OCI-LY1 (cell line): ENCODE results near the gene MED27.

ENCODE experiments used
- H2AFZ ChIP-seq: fragments of 200-600 bp; sonication (generic), shearing (Covaris generic); 2 replicates; pipeline ENCODE4 v1.6.0; 2014; ENCODE audit warnings: antibody characterized with exemption, mild to moderate bottlenecking, low read length
- H3F3A ChIP-seq: fragments of 200-600 bp; sonication (generic), shearing (Covaris generic); 2 replicates; pipeline ENCODE4 v1.6.0; 2014; ENCODE audit warnings: mild to moderate bottlenecking, antibody characterized with exemption, low read length, moderate library complexity; ENCODE audit not compliant: insufficient read depth
- H3K27ac ChIP-seq: fragments of 200-600 bp; sonication (generic); 2 replicates; pipeline ENCODE4 v1.5.1; 2014; ENCODE audit warnings: low read length, mixed run types, mild to moderate bottlenecking, low read depth; ENCODE audit not compliant: poor library complexity, severe bottlenecking
- H3K27me3 ChIP-seq: fragments of 200-600 bp; sonication (generic); 2 replicates; pipeline ENCODE4 v1.6.0; 2014; ENCODE audit warnings: antibody characterized with exemption, mild to moderate bottlenecking, low read length, moderate library complexity; ENCODE audit not compliant: insufficient read depth
- H3K36me3 ChIP-seq: fragments of 200-600 bp; sonication (generic); 2 replicates; pipeline ENCODE4 v1.6.1; 2014; ENCODE audit warnings: mild to moderate bottlenecking, antibody characterized with exemption, low read length, moderate library complexity, mixed read lengths; ENCODE audit not compliant: insufficient read depth
- H3K4me1 ChIP-seq: fragments of 200-600 bp; sonication (generic); 2 replicates; pipeline ENCODE4 v1.5.1; 2014; ENCODE audit warnings: mild to moderate bottlenecking, low read length, moderate library complexity; ENCODE audit not compliant: insufficient read depth, severe bottlenecking
- H3K4me2 ChIP-seq: fragments of 200-600 bp; sonication (generic), shearing (Covaris generic); 2 replicates; pipeline ENCODE4 v1.6.1; 2014; ENCODE audit warnings: low read length
- H3K4me3 ChIP-seq: fragments of 200-600 bp; sonication (generic); 2 replicates; pipeline ENCODE4 v1.5.1; 2014; ENCODE audit warnings: low read length, low read depth, mild to moderate bottlenecking, mixed read lengths; ENCODE audit not compliant: poor library complexity, severe bottlenecking
- H3K79me2 ChIP-seq: fragments of 200-600 bp; shearing (Covaris generic); 2 replicates; pipeline ENCODE4 v1.6.1; 2016; ENCODE audit warnings: mixed run types, low read length, mixed read lengths; ENCODE audit not compliant: insufficient read depth
- H3K9ac ChIP-seq: fragments of 200-600 bp; sonication (generic), shearing (Covaris generic); 2 replicates; pipeline ENCODE4 v1.6.1; 2014; ENCODE audit warnings: mild to moderate bottlenecking, low read length, mixed read lengths
- H3K9me2 ChIP-seq: fragments of 200-600 bp; sonication (generic), shearing (Covaris generic); 2 replicates; pipeline ENCODE4 v1.6.1; 2014; ENCODE audit warnings: low read depth, mild to moderate bottlenecking, low read length, mixed read lengths
- H3K9me3 ChIP-seq: fragments of 200-600 bp; shearing (Covaris generic); 2 replicates; pipeline ENCODE4 v1.6.1; 2014; ENCODE audit warnings: low read length, mixed read lengths
- H4K20me1 ChIP-seq: fragments of 200-600 bp; sonication (generic), shearing (Covaris generic); 2 replicates; pipeline ENCODE4 v1.6.0; 2016; ENCODE audit warnings: mild to moderate bottlenecking, low read length; ENCODE audit not compliant: insufficient read depth
- EZH2 ChIP-seq: fragments of 200-600 bp; sonication (generic), shearing (Covaris generic); IDR thresholded peaks from 2 replicates; pipeline ENCODE4 v1.8.0; 2017; ENCODE audit warnings: borderline replicate concordance, mixed run types, mild to moderate bottlenecking, antibody characterized with exemption, low read length, moderate library complexity, mixed read lengths
- TF ChIP-seq, protein P1 (sequence below): fragments of 200-600 bp; sonication (generic), shearing (Covaris generic); IDR thresholded peaks from 2 replicates; pipeline ENCODE4 v1.5.1; 2017; ENCODE audit warnings: mild to moderate bottlenecking, antibody characterized with exemption, low read length, moderate library complexity, mixed read lengths

MED27 gene

DNA sequence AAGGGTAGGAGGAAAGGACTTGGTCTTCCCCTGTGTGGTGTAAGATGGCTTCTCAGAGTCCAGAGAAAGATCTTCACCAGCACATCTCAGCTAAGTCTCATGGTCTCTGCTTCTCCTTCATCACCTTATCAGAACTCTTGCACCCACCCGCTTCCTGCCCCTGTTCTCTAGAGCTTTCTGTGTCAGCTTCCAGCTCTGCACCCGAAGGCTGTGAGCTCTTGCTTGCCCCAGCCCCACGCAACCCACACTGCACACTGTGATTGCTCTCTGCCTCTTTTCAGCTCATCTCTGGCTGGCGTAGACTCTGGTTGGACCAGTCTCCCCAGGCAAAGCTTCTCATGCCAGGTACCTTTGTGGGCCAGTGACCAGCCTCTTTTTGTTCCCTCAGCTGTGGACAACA is 246.6 kb downstream of the MED27 start:
- H3K9me3 ChIP-seq = no peaks in the 10 kb centered on the region
- H3K4me1 ChIP-seq = no peaks in the 10 kb centered on the region
- H2AFZ ChIP-seq = no peak overlapping the region
- H3K79me2 ChIP-seq = no peaks in the 10 kb centered on the region
- peaks cover 9% of the 10 kb centered on the region; the same call in 1 of the 2 replicates for H3K27me3 ChIP-seq
- H3F3A ChIP-seq = no peaks in the 10 kb centered on the region
- H3K4me3 ChIP-seq = no peak overlapping the region
- H3K9ac ChIP-seq = no peak overlapping the region
- H3K36me3 ChIP-seq = no peaks in the 10 kb centered on the region
- no peak for TF ChIP-seq EZH2
- TF ChIP-seq, protein P1, sequence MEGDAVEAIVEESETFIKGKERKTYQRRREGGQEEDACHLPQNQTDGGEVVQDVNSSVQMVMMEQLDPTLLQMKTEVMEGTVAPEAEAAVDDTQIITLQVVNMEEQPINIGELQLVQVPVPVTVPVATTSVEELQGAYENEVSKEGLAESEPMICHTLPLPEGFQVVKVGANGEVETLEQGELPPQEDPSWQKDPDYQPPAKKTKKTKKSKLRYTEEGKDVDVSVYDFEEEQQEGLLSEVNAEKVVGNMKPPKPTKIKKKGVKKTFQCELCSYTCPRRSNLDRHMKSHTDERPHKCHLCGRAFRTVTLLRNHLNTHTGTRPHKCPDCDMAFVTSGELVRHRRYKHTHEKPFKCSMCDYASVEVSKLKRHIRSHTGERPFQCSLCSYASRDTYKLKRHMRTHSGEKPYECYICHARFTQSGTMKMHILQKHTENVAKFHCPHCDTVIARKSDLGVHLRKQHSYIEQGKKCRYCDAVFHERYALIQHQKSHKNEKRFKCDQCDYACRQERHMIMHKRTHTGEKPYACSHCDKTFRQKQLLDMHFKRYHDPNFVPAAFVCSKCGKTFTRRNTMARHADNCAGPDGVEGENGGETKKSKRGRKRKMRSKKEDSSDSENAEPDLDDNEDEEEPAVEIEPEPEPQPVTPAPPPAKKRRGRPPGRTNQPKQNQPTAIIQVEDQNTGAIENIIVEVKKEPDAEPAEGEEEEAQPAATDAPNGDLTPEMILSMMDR = no peak
- no peak overlapping the region for H3K4me2 ChIP-seq
- H3K27ac ChIP-seq = no peak overlapping the region
- H3K9me2 ChIP-seq = no peaks in the 10 kb centered on the region
- no peaks in the 10 kb centered on the region for H4K20me1 ChIP-seq

DNA sequence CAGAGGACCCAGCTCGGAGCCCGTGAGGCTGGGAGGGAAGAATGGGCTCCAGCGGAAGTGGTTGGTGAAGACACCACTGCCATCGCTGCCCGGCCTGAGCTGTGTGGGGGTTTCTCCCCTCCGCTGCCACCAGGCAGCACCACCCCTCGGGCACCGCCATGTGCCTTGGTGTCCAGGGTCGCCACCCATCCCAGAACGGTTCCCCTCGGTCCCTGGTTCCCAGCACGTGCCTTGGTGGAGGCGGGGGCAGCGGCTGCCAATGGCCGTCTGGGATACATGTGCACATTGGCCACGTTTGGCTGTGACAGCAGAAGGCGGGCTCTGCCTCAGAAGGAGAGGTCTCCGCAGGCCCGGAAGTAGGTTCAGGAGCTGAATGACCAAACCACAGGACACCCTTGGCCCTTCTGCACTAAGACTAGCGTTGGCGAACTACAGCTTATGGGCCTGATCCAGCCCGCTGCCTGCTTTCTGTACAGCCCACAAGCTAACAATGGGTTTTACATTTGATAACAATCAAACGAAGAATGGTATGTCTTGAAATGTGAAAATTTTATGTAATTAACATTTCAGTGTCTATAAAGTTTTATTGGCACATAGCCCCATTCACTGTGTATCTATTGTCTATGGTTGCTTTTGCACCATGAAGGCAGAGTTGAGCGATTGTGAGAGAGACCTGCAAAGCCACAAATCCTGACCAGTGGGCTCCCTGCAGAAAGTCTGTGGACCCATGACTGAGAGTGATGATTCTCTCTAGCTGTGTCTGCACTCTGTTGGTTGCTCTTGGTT is 248.1 kb downstream of the MED27 start:
- Histone ChIP-seq H3K79me2 (no peaks in the 10 kb centered on the region), H3F3A (no peaks in the 10 kb centered on the region), H3K27ac (no peak overlapping the region), H2AFZ (no peak overlapping the region), H3K36me3 (no peaks in the 10 kb centered on the region), H3K4me1 (no peaks in the 10 kb centered on the region), H3K9me3 (no peaks in the 10 kb centered on the region), H3K9ac (no peak overlapping the region), H3K4me3 (no peak overlapping the region), H4K20me1 (no peaks in the 10 kb centered on the region), H3K27me3 (peaks cover 9% of the 10 kb centered on the region; the same call in 1 of the 2 replicates), H3K4me2 (no peak overlapping the region), H3K9me2 (no peaks in the 10 kb centered on the region)
- TF ChIP-seq EZH2 = no peak
- TF ChIP-seq, protein P1 = no peak

DNA sequence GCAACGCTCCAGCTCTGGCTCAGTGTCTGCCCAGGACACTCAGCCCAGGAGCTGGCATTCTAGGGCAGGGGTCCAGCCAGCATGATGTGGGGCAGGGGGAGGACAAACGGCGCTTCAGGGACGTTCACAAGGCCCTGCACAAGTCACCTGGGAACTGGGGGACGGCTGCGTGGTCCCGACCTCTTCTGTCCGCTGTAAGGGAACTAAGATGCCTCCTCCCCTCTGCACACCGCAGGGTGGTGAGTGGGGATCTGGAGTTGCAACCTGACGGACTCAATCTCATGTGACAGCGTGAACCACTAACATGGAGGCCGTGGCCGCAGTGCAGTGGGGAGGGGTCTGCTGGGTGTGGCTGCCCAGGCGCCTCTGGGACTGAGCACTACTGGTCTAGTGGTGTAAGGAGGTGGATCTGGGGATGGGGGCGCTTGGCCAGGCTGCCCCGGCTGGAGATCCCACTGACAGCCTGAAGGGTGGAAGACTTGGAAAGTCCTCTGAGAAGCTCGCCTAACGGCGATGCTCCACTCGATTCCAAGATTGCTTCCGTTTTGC is 251.8 kb downstream of the MED27 start:
- Histone ChIP-seq H3K27me3 (no peaks in the 10 kb centered on the region), H3K4me1 (no peaks in the 10 kb centered on the region)

More for the DNA sequence above, 251.8 kb downstream of the MED27 start:
- H3K9ac ChIP-seq = no peak overlapping the region
- H3K9me3 ChIP-seq = no peaks in the 10 kb centered on the region
- no peak overlapping the region for H3K4me2 ChIP-seq
- H3K36me3 ChIP-seq = no peaks in the 10 kb centered on the region
- H3K9me2 ChIP-seq = no peaks in the 10 kb centered on the region
- H3K4me3 ChIP-seq = no peak overlapping the region
- no peaks in the 10 kb centered on the region for H3K79me2 ChIP-seq
- H4K20me1 ChIP-seq = no peaks in the 10 kb centered on the region
- no peaks in the 10 kb centered on the region for H3F3A ChIP-seq
- no peak for TF ChIP-seq EZH2
- TF ChIP-seq, protein P1 = no peak
- no peak overlapping the region for H3K27ac ChIP-seq
- no peak overlapping the region for H2AFZ ChIP-seq
